Skeletal muscle tissue (tissue), 4 donors: Measurements from ENCODE around the gene OSBPL8. TPM values are rescaled to one million over a fixed set of nuclear protein-coding genes. Genes with fewer than 3 reads are reported as not detected.
"Not testable (repeated sequence)": the region's sequence is repeated elsewhere in the genome, so short reads cannot be mapped to it uniquely, and the experiment has no call there.

Experiments
- H3K27ac ChIP-seq: one replicate; pipeline ENCODE4 v1.7.0; 2013; ENCODE audit warnings: mild to moderate bottlenecking, low read depth, low read length, inconsistent platforms
- H3K27me3 ChIP-seq, 3 donors: one replicate each; pipeline ENCODE4 v1.7.0; 2013; ENCODE audit warnings: low read length in 3 of 3; ENCODE audit not compliant: control insufficient read depth in 3 of 3, insufficient read depth in 3 of 3
- H3K36me3 ChIP-seq, 3 donors: one replicate each; pipeline ENCODE4 v1.7.0; 2013; ENCODE audit warnings: low read length in 3 of 3; ENCODE audit not compliant: control insufficient read depth in 3 of 3, insufficient read depth in 3 of 3
- H3K4me1 ChIP-seq, 3 donors: one replicate each; pipeline ENCODE4 v1.7.0; 2013; ENCODE audit warnings: low read length in 3 of 3, mild to moderate bottlenecking in 3 of 3; ENCODE audit not compliant: control insufficient read depth in 3 of 3, insufficient read depth in 3 of 3
- H3K4me3 ChIP-seq, 3 donors: one replicate each; pipeline ENCODE4 v1.7.0; 2013; ENCODE audit warnings: low read length in 3 of 3
- H3K9ac ChIP-seq, 3 donors: one replicate each; pipeline ENCODE4 v1.7.0; 2013; ENCODE audit warnings: low read length in 3 of 3, mild to moderate bottlenecking in 3 of 3, moderate library complexity in 2 of 3, low read depth in 1 of 3
- H3K9me3 ChIP-seq, 3 donors: one replicate each; pipeline ENCODE4 v1.7.0; 2013; ENCODE audit warnings: low read length in 3 of 3; ENCODE audit not compliant: control insufficient read depth in 3 of 3
- total RNA-seq: library from RNA; depleted of rRNA; stranded (reverse); fragments of >200 nt; gene quantifications from one replicate; pipeline ENCODE4 v1.2.3, GENCODE V29; 2014
- donor health status: Osteomylitis.

Gene OSBPL8
- total RNA-seq, 1 donor from 2014 or later = 22.4 TPM

GRCh38 chr12:76329606-76330005, 230.0 kb downstream of the OSBPL8 start:
- Histone ChIP-seq H3K4me1 (no peaks in the 10 kb centered on the region), H3K27me3 (no peaks in the 10 kb centered on the region), H3K36me3 (no peaks in the 10 kb centered on the region), H3K9ac (no peak overlapping the region), H3K4me3 (no peak overlapping the region), H3K27ac (no peak overlapping the region), H3K9me3 (no peaks in the 10 kb centered on the region)

- no peak overlapping the region for H3K4me3 ChIP-seq
- H3K9me3 ChIP-seq = no peaks in the 10 kb centered on the region
- H3K27ac ChIP-seq = no peak overlapping the region
- no peak overlapping the region for H3K9ac ChIP-seq
- no peaks in the 10 kb centered on the region for H3K4me1 ChIP-seq
- H3K27me3 ChIP-seq = no peaks in the 10 kb centered on the region
- no peaks in the 10 kb centered on the region for H3K36me3 ChIP-seq
These were observed 230.4 kb downstream of the OSBPL8 start for GRCh38 chr12:76329159-76329558.

DNA sequence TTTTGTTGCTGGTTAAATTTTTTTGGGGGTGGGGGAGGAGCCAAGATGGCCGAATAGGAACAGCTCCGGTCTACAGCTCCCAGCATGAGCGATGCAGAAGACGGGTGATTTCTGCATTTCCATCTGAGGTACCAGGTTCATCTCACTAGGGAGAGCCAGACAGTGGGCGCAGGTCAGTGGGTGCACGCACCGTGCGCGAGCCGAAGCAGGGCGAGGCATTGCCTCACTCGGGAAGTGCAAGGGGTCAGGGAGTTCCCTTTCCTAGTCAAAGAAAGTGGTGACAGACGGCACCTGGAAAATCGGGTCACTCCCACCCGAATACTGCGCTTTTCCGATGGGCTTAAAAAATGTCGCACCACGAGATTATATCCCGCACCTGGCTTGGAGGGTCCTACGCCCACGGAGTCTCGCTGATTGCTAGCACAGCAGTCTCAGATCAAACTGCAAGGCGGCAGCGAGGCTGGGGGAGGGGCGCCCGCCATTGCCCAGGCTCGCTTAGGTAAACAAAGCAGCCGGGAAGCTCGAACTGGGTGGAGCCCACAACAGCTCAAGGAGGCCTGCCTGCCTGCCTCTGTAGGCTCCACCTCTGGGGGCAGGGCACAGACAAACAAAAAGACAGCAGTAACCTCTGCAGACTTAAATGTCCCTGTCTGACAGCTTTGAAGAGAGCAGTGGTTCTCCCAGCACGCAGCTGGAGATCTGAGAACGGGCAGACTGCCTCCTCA, 239.8 kb downstream of the OSBPL8 start:
- H3K4me1 ChIP-seq, H3K36me3 ChIP-seq, H3K27me3 ChIP-seq, H3K9me3 ChIP-seq, H3K9ac ChIP-seq, H3K27ac ChIP-seq, H3K4me3 ChIP-seq: not testable (repeated sequence)

DNA sequence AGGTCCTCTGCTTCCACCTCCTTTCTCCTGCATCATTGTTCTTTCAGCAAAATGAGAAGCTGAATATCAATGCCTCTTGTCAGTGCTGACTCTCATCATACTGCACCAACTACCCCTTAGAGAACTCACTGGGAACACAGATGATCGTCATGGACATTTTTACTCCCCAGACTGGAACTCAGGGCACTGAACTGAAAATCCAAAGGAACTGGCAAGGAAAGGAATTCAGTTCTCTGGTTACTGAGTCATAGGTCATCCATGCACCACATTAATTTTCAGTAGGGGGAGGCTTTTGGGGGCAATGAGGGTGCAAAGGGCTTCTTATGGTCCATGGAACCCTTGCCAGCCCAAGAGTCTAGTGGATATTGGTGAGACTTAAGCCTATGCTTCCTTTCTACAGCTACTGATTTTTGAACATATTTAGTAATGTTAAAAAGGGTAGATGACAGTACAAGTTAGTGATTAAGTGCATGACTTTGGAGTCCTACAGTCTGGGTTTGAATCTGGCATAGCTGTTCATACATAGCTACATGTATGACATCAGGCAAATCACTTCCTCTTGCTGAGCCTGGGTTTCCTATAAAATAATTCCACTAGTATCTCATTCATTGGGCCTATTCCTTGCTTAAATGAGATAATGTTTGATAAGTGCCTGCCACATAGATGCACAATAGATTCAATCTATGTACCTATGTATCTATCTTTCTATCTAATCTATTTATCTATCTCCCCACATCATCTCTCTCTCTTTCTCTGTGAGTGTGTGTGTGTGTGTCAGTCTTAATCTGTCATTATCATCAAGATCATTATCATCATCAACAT, 240.6 kb downstream of the OSBPL8 start:
- no peaks in the 10 kb centered on the region for H3K4me1 ChIP-seq
- H3K27ac ChIP-seq = no peak overlapping the region
- no peak overlapping the region for H3K9ac ChIP-seq
- no peaks in the 10 kb centered on the region for H3K27me3 ChIP-seq
- H3K4me3 ChIP-seq = no peak overlapping the region
- H3K9me3 ChIP-seq = no peaks in the 10 kb centered on the region
- no peaks in the 10 kb centered on the region for H3K36me3 ChIP-seq

DNA sequence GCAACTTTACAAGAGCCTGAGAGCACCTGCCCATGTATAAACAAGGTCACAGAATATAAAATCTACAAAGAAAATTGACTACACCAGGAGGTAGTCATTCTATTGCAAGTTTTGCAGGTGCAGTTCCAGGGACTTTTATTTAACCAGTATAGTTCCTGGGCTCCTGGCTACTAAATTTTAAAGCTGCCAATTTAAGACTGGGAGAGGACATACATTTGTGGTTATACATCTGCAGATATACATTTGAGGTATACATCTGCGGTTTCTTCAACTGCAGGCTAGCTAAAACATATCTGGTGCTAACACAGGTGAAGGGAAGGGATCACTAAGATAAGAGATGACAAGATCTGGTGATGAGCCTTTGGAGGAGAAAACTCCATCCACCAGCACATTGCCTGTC, 241.6 kb downstream of the OSBPL8 start:
- no peak overlapping the region for H3K4me3 ChIP-seq
- no peak overlapping the region for H3K9ac ChIP-seq
- no peaks in the 10 kb centered on the region for H3K27me3 ChIP-seq
- no peak overlapping the region for H3K27ac ChIP-seq
- H3K9me3 ChIP-seq = no peaks in the 10 kb centered on the region
- H3K36me3 ChIP-seq = no peaks in the 10 kb centered on the region
- no peaks in the 10 kb centered on the region for H3K4me1 ChIP-seq

- no peak overlapping the region for H3K9ac ChIP-seq
- no peak overlapping the region for H3K27ac ChIP-seq
- H3K4me1 ChIP-seq = no peaks in the 10 kb centered on the region
- no peak overlapping the region for H3K4me3 ChIP-seq
- no peaks in the 10 kb centered on the region for H3K27me3 ChIP-seq
- no peaks in the 10 kb centered on the region for H3K36me3 ChIP-seq
- no peaks in the 10 kb centered on the region for H3K9me3 ChIP-seq
These were observed 243.1 kb downstream of the OSBPL8 start for GRCh38 chr12:76316468-76316867.

DNA sequence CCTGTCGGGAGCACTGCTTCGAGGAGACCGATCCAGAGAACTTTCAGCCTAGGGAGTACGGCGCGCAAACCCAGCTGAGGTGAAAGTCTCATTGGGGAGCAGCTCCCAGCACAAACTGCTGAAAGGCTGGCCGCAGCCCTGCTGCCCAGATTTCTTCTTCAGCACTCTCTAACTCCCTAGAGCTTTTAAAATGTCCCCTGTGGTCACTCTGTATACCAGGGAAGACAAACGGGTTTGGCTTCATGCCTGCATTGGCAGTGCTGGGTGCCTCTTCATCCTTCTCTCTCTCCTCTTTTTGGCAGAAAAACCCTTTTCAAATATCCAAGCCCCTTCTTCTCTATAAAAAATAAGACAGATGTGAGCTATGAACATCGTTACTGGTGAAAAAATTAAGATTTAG, 246.3 kb downstream of the OSBPL8 start:
- no peak overlapping the region for H3K4me3 ChIP-seq
- no peaks in the 10 kb centered on the region for H3K27me3 ChIP-seq
- H3K9me3 ChIP-seq = no peaks in the 10 kb centered on the region
- no peaks in the 10 kb centered on the region for H3K4me1 ChIP-seq
- no peak overlapping the region for H3K9ac ChIP-seq
- no peaks in the 10 kb centered on the region for H3K36me3 ChIP-seq
- H3K27ac ChIP-seq = no peak overlapping the region

DNA sequence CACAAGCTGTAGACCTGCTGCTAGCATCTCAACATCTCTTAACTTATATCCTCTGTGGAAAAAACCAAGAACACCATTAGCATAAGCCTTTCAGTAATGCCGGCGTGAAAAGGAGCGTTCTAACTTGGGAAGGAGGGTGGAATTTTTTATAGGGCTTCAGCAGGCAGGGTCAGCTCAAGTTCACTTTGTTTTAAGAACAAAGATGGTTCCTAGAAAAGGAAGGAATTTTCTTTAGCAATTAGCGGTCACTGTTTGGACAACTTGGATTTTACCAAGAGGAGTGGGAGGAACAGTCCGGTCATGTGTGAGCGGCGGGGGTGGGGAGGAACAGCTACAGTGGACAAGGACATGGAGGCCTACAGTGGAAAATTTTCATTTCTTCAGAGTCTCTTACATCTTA, 247.3 kb downstream of the OSBPL8 start:
- Histone ChIP-seq H3K27me3 (no peaks in the 10 kb centered on the region), H3K4me3 (no peak overlapping the region), H3K27ac (no peak overlapping the region), H3K36me3 (no peaks in the 10 kb centered on the region), H3K9me3 (no peaks in the 10 kb centered on the region), H3K9ac (no peak overlapping the region), H3K4me1 (no peaks in the 10 kb centered on the region)

- Histone ChIP-seq H3K36me3 (no peaks in the 10 kb centered on the region), H3K9ac (no peak overlapping the region), H3K9me3 (no peaks in the 10 kb centered on the region), H3K4me3 (no peak overlapping the region), H3K27me3 (no peaks in the 10 kb centered on the region), H3K27ac (no peak overlapping the region), H3K4me1 (no peaks in the 10 kb centered on the region)
These were observed 247.8 kb downstream of the OSBPL8 start for GRCh38 chr12:76311796-76312195.

GRCh38 chr12:76310110-76310509, 249.5 kb downstream of the OSBPL8 start:
- H3K4me3 ChIP-seq = no peak overlapping the region
- no peaks in the 10 kb centered on the region for H3K4me1 ChIP-seq
- no peaks in the 10 kb centered on the region for H3K9me3 ChIP-seq
- no peak overlapping the region for H3K27ac ChIP-seq
- no peaks in the 10 kb centered on the region for H3K27me3 ChIP-seq
- no peak overlapping the region for H3K9ac ChIP-seq
- no peaks in the 10 kb centered on the region for H3K36me3 ChIP-seq
